Glutamatergic neuron (in vitro differentiated cells): ENCODE measurements around the gene LRP1. TPM values are rescaled to one million over a fixed set of nuclear protein-coding genes. Genes with fewer than 3 reads are reported as not detected.

Experiments
- DNase-seq: peaks from one replicate; pipeline ENCODE4 v3.0.0; 2022
- H3K27ac Mint-ChIP-seq: one replicate; pipeline ENCODE4 v1.8.0; 2020; ENCODE audit warnings: mild to moderate bottlenecking, mixed read lengths, inconsistent platforms; ENCODE audit not compliant: unreplicated experiment
- H3K27me3 Mint-ChIP-seq: one replicate; pipeline ENCODE4 v1.8.0; 2020; ENCODE audit warnings: mild to moderate bottlenecking, moderate library complexity, mixed read lengths, inconsistent platforms; ENCODE audit not compliant: unreplicated experiment
- H3K36me3 Mint-ChIP-seq: one replicate; pipeline ENCODE4 v1.8.0; 2020; ENCODE audit warnings: mild to moderate bottlenecking, mixed read lengths, inconsistent platforms; ENCODE audit not compliant: unreplicated experiment
- H3K4me1 Mint-ChIP-seq: one replicate; pipeline ENCODE4 v1.8.0; 2020; ENCODE audit warnings: mild to moderate bottlenecking, low read depth, mixed read lengths, inconsistent platforms; ENCODE audit not compliant: unreplicated experiment
- H3K4me3 Mint-ChIP-seq: one replicate; pipeline ENCODE4 v1.8.0; 2020; ENCODE audit warnings: mild to moderate bottlenecking, mixed read lengths, inconsistent platforms; ENCODE audit not compliant: unreplicated experiment
- H3K9me3 Mint-ChIP-seq: one replicate; pipeline ENCODE4 v1.8.0; 2020; ENCODE audit warnings: mild to moderate bottlenecking, moderate library complexity, mixed read lengths, inconsistent platforms; ENCODE audit not compliant: unreplicated experiment
- total RNA-seq: library from RNA; stranded (reverse); fragmentation: NEBNext Ultra II Directional; extraction: Animal tissue kit (Norgen Biotek cat#: 25700); gene quantifications from one replicate; pipeline ENCODE4 v1.2.1, GENCODE V29; 2021; ENCODE audit not compliant: unreplicated experiment
- TF ChIP-seq, protein P1 (sequence below): fragments of 200-600 bp; sonication (generic); IDR thresholded peaks from one replicate; pipeline ENCODE4 v1.5.0; 2021; ENCODE audit not compliant: partially characterized antibody, unreplicated experiment

LRP1 gene
- total RNA-seq, 1 donor from 2014 or later: 125 TPM

DNA sequence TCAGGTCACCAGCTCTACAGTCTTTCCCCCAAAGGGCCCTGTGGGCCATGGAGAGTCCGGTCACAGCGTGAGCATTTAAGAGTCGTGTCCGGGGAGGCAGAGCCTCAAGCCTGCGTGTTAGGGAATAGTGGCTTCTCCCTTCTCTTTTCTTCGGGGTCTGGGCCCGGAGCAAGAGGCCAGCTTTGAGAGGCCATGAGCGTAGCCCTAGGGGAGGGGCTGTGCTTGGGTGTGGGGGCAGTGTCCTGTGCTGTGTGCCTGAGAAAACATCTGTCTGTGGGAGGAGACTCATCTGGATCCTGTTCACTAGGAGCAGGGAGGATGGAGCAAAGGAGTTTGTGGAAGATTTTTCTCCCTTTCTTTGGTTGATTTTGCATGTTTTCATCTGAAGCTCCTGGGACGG lies 13.8 kb downstream of the LRP1 start:
- H3K4me3 Mint-ChIP-seq: no peak overlapping the region
- H3K27me3 Mint-ChIP-seq: peaks cover 4% of the 10 kb centered on the region
- H3K27ac Mint-ChIP-seq: no peak overlapping the region
- peaks cover 1% of the 10 kb centered on the region for H3K9me3 Mint-ChIP-seq
- peaks cover 5% of the 10 kb centered on the region for H3K36me3 Mint-ChIP-seq
- no peak for DNase-seq
- peaks cover 18% of the 10 kb centered on the region for H3K4me1 Mint-ChIP-seq
- TF ChIP-seq, protein P1, sequence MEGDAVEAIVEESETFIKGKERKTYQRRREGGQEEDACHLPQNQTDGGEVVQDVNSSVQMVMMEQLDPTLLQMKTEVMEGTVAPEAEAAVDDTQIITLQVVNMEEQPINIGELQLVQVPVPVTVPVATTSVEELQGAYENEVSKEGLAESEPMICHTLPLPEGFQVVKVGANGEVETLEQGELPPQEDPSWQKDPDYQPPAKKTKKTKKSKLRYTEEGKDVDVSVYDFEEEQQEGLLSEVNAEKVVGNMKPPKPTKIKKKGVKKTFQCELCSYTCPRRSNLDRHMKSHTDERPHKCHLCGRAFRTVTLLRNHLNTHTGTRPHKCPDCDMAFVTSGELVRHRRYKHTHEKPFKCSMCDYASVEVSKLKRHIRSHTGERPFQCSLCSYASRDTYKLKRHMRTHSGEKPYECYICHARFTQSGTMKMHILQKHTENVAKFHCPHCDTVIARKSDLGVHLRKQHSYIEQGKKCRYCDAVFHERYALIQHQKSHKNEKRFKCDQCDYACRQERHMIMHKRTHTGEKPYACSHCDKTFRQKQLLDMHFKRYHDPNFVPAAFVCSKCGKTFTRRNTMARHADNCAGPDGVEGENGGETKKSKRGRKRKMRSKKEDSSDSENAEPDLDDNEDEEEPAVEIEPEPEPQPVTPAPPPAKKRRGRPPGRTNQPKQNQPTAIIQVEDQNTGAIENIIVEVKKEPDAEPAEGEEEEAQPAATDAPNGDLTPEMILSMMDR: no peak

DNA sequence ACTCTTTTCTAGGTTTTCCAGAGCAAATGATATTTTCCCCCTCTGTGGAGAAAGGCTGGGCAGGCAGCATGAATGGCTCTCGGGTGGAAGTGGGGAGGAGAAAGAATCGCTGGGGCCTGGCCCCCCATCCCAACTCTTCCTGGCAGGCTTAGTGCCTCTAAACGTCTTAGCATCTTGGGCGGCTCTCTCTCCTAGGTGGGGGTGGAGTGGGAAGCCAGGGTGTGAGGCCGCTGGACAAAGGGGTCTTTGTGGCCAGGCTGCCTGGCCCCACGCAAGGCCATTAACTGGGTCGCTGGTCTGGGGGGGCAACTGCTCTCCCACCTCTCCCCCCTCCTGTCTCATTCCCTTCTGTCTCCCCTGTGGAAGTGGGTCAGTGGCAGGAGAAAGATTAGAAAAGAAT lies 14.4 kb downstream of the LRP1 start:
- TF ChIP-seq, protein P1: no peak
- peaks cover 1% of the 10 kb centered on the region for H3K9me3 Mint-ChIP-seq
- DNase-seq: no peak
- peaks cover 4% of the 10 kb centered on the region for H3K27me3 Mint-ChIP-seq
- peaks cover 5% of the 10 kb centered on the region for H3K36me3 Mint-ChIP-seq
- H3K4me1 Mint-ChIP-seq: peaks cover 20% of the 10 kb centered on the region
- H3K4me3 Mint-ChIP-seq: no peak overlapping the region
- H3K27ac Mint-ChIP-seq: no peak overlapping the region

DNA sequence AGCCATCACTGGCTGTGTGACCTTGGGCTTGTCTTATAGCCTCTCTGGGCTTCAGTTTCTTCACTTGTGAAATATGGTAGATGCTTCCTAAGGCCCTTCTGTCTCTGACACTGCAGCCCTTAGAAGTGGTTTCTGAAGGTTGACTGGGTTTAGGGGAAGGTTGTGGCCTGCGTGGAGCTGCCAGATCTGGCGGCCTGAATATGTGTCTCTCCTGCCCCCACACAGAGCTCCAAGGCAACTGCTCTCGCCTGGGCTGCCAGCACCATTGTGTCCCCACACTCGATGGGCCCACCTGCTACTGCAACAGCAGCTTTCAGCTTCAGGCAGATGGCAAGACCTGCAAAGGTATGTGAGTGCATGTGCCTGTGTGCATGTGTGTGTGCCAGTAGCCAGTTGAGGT lies 15.2 kb downstream of the LRP1 start:
- H3K4me1 Mint-ChIP-seq: peaks cover 17% of the 10 kb centered on the region
- peaks cover 3% of the 10 kb centered on the region for H3K27me3 Mint-ChIP-seq
- TF ChIP-seq, protein P1: no peak
- no peak overlapping the region for H3K27ac Mint-ChIP-seq
- peaks cover 1% of the 10 kb centered on the region for H3K9me3 Mint-ChIP-seq
- DNase-seq: no peak
- peaks cover 5% of the 10 kb centered on the region for H3K36me3 Mint-ChIP-seq
- no peak overlapping the region for H3K4me3 Mint-ChIP-seq

DNA sequence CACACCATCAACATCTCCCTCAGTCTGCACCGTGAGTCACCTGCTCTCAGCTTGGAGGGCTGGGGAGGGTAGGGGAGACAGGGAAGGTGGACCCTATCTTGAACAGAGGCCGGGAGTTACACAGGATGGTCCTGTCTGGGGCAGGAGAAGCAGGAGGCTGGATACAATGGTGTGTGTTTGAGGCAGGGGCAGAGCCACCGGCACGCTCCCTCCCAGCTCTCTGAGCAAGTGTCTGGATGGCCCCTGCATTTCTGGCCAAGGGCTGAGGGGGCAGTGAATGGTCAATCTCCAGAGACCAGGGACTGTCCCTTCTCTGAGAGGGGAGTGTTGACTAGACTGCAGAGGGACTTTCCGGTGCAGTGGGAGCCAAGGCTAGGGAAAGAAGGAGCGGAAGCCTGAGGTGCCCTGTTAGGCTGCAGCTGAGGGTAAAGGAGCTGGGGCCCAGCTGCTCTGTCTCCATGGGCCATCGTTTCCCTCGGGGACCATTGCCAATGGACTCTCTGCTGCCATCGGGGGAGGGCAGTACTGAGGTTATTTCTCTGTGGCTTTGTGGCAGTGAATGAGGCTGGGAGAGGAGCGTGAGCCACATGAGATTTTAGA lies 17.3 kb downstream of the LRP1 start:
- H3K27ac Mint-ChIP-seq: no peak overlapping the region
- TF ChIP-seq, protein P1: no peak
- no peak for DNase-seq
- peaks cover 5% of the 10 kb centered on the region for H3K36me3 Mint-ChIP-seq
- peaks cover 1% of the 10 kb centered on the region for H3K9me3 Mint-ChIP-seq
- H3K27me3 Mint-ChIP-seq: peaks cover 2% of the 10 kb centered on the region
- peaks cover 11% of the 10 kb centered on the region for H3K4me1 Mint-ChIP-seq
- H3K4me3 Mint-ChIP-seq: no peak overlapping the region

DNA sequence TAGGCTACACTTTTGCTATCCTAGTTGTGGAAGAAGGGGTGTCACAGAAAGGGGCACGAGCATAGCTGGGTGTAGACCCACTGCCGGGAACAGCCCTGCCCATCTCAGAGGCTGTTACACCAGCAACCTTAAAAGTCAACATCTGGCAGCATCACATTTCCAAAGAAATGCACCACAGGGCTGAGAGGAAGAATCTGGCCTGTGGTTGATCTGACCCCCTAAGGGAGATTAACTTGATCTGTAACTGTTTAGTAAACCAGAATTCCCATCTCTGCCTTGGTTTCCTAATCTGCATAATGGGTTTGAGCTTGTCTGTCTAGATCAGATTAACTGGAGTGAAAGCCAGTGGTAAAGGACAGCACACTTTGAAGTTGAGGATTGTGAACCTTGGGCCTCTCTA lies 17.8 kb downstream of the LRP1 start:
- Mint-ChIP-seq H3K4me1 (peaks cover 11% of the 10 kb centered on the region), H3K4me3 (no peak overlapping the region), H3K36me3 (peaks cover 5% of the 10 kb centered on the region), H3K27me3 (peaks cover 2% of the 10 kb centered on the region), H3K27ac (no peak overlapping the region), H3K9me3 (peaks cover 1% of the 10 kb centered on the region)
- no peak for DNase-seq
- TF ChIP-seq, protein P1: no peak
